NB4 (cell line): ENCODE data around the gene CAP2.

Experiments
- DNase-seq: peaks from one replicate; pipeline ENCODE4 v3.0.0; 2010; ENCODE audit warnings: low read depth
- H3K4me3 ChIP-seq: one replicate; pipeline ENCODE4 v1.5.1; 2011; ENCODE audit warnings: mild to moderate bottlenecking, low read depth, low read length, moderate library complexity
- MAX ChIP-seq: IDR thresholded peaks from 2 replicates; pipeline ENCODE4 v1.6.1; 2011; ENCODE audit warnings: low read depth, low read length
- MYC ChIP-seq: IDR thresholded peaks from 2 replicates; pipeline ENCODE4 v1.6.1; 2011; ENCODE audit warnings: low read depth, low read length
- POLR2A ChIP-seq: IDR thresholded peaks from 2 replicates; pipeline ENCODE4 v1.6.1; 2011; ENCODE audit warnings: mild to moderate bottlenecking; ENCODE audit not compliant: insufficient read length; ENCODE audit errors: extremely low read depth
- TF ChIP-seq, protein P1 (sequence below): IDR thresholded peaks from one replicate; pipeline ENCODE4 v1.5.1; 2012; ENCODE audit warnings: low read depth, low read length

The CAP2 gene

GRCh38 chr6:17596085-17596484, 202.7 kb downstream of the CAP2 start:
- TF ChIP-seq POLR2A (no peak), MYC (no peak), MAX (no peak)
- TF ChIP-seq, protein P1, sequence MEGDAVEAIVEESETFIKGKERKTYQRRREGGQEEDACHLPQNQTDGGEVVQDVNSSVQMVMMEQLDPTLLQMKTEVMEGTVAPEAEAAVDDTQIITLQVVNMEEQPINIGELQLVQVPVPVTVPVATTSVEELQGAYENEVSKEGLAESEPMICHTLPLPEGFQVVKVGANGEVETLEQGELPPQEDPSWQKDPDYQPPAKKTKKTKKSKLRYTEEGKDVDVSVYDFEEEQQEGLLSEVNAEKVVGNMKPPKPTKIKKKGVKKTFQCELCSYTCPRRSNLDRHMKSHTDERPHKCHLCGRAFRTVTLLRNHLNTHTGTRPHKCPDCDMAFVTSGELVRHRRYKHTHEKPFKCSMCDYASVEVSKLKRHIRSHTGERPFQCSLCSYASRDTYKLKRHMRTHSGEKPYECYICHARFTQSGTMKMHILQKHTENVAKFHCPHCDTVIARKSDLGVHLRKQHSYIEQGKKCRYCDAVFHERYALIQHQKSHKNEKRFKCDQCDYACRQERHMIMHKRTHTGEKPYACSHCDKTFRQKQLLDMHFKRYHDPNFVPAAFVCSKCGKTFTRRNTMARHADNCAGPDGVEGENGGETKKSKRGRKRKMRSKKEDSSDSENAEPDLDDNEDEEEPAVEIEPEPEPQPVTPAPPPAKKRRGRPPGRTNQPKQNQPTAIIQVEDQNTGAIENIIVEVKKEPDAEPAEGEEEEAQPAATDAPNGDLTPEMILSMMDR, result no peak

DNA sequence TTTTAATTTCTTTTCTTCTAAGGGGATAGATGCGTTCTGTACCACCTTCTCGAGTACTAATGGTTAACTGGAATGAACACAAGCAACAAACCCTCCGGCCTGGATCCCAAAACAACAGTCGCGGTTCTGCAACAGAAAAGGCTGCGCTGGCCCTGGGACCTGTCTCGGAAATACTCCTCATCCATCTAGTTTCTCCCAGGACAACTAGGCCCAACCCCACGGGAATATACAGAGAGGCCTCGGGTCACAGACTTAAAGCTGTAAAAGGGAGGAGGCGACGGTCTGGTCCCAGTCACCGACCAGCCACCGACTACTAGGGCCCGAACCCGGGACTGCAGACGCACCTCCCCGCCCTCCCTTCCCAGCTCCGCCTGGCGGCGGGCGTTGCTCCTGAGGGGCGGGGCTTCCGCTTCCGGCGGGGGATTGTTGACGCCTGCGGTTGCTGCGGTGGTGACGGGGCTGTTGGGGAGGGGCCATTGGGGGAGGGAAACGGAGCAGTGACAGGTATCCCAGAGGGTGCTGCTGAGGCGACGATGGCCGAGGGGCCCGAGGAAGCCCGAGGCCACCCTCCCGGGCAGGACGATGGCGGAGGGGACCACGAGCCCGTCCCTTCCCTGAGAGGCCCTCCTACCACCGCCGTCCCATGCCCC, 206.6 kb downstream of the CAP2 start, which contains the start of gene FAM8A1:
FAM8A1 (plus strand) TSS at position 426 of the 650 bp plus-strand sequence; CDS start at position 534, 108 bp downstream.
- TF ChIP-seq MAX (0 out of 2 replicates have a peak, but pooled peaks have one; percentile 22), POLR2A (peak; percentile 69)
- TF ChIP-seq, protein P1, result no peak
- peak; percentile 96 for DNase-seq
- H3K4me3 ChIP-seq, result peak within 1 kb of the TSS; percentile 71

More at GRCh38 chr6:17596085-17596484, 202.7 kb downstream of the CAP2 start:
- no peak for DNase-seq
- H3K4me3 ChIP-seq, result no peak overlapping the region

DNA sequence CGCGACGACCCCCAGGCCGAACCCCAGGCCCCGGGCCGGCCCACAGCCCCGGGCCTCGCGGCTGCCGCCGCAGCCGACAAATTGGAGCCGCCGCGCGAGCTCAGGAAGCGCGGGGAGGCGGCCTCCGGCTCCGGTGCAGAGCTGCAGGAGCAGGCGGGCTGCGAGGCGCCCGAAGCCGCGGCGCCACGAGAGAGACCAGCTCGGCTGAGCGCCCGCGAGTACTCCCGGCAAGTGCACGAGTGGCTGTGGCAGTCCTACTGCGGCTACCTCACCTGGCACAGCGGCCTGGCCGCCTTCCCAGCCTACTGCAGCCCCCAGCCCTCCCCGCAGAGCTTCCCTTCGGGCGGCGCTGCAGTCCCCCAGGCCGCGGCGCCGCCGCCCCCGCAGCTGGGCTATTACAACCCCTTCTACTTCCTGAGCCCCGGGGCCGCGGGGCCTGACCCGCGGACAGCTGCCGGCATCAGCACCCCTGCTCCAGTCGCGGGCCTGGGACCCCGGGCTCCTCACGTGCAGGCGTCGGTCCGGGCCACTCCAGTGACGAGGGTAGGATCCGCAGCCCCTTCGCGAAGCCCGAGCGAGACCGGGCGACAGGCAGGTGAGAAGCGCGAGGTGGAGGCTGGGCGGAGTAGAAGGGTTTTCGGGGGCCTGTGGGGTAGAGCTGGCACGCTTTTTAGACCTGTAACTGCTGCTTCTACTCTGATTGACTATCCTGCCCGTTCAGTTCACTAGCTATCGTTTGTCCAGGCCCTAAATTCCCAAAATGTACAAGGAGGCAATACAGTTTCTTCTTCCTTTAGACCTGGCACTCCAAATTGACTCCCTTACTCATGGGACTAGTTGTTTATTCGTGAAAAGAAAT, 207.4 kb downstream of the CAP2 start:
- peak; percentile 75 for DNase-seq
- TF ChIP-seq POLR2A (no peak), MYC (no peak), MAX (peak; percentile 56)
- TF ChIP-seq, protein P1, result no peak
- H3K4me3 ChIP-seq, result peak overlapping the region; percentile 71

- no peak for TF ChIP-seq MAX
- DNase-seq, result no peak
- peak overlapping the region; percentile 71 for H3K4me3 ChIP-seq
These were observed 207.9 kb downstream of the CAP2 start for GRCh38 chr6:17601386-17601703.

DNA sequence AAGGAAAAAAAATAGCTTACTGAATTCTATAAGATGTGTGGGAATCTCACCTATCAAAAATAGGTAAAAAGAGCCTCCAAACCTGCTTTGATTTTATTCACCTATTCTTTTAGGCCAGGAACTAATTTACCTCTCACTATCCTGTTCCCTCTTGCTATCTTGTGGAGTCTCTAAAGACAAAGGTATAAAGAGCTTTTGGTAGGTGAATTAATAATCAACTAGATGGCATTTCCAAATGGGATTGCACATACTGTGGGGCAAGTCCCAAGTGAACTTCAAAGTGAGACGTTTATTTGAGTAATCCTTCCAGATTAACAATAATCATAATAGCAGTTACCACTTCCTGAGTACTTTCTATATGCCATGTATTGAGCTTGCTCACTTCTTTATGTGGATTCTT, 209.5 kb downstream of the CAP2 start:
- H3K4me3 ChIP-seq, result no peak overlapping the region
- TF ChIP-seq, protein P1, result no peak
- TF ChIP-seq MYC, result no peak
- no peak for TF ChIP-seq POLR2A
- no peak for DNase-seq

DNA sequence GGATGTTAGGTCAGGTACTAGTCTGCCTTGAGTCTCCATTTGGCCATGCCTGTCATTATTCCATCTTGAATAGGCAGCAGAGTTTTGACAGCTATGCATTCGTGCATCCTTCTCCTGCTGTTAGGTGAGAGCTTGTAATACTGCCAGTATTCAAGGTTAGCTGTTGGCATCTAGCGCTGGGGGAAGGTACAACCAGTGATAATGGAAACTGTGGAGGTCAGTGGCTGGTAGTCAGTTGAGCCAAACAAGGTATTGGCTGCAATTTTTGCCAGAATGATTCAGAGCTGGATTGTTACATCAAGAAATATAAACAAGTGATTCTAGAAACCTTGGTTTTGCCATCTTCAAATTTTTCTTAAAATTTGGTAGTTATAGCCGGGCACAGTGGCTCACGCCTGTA, 213.2 kb downstream of the CAP2 start:
- no peak for DNase-seq
- H3K4me3 ChIP-seq, result no peak overlapping the region
- no peak for TF ChIP-seq MYC
- TF ChIP-seq, protein P1, result no peak
- TF ChIP-seq MAX, result no peak
- TF ChIP-seq POLR2A, result no peak
